Ectodermal cell (in vitro differentiated cells): Measurements from ENCODE around the gene PLCB3.

Source experiments
- H3K27ac ChIP-seq: 2 replicates; pipeline ENCODE4 v1.7.0; 2013; ENCODE audit warnings: mild to moderate bottlenecking, low read depth, low read length; ENCODE audit not compliant: insufficient read depth, poor library complexity, severe bottlenecking
- H3K27me3 ChIP-seq: 2 replicates; pipeline ENCODE4 v1.7.0; 2013; ENCODE audit warnings: mild to moderate bottlenecking, low read length; ENCODE audit not compliant: insufficient read depth, control insufficient read depth, poor library complexity, severe bottlenecking
- H3K36me3 ChIP-seq: one replicate; pipeline ENCODE4 v1.7.0; 2013; ENCODE audit warnings: low read length; ENCODE audit not compliant: control insufficient read depth, insufficient read depth
- H3K4me1 ChIP-seq: one replicate; pipeline ENCODE4 v1.7.0; 2013; ENCODE audit warnings: low read length; ENCODE audit not compliant: control insufficient read depth, insufficient read depth
- H3K4me3 ChIP-seq: 2 replicates; pipeline ENCODE4 v1.7.0; 2013; ENCODE audit warnings: low read depth, low read length, control low read depth; ENCODE audit not compliant: insufficient read depth
- H3K9me3 ChIP-seq: 2 replicates; pipeline ENCODE4 v1.7.0; 2013; ENCODE audit warnings: mild to moderate bottlenecking, low read length, moderate library complexity; ENCODE audit not compliant: control insufficient read depth
- WGBS, 2 experiments: methylation state at CpG; one replicate each; pipeline ENCODE4 v1.1.7; 2013; ENCODE audit warnings: missing lambda C conversion rate in 2 of 2; 5-methylcytosine and 5-hydroxymethylcytosine counted together

Gene PLCB3

DNA sequence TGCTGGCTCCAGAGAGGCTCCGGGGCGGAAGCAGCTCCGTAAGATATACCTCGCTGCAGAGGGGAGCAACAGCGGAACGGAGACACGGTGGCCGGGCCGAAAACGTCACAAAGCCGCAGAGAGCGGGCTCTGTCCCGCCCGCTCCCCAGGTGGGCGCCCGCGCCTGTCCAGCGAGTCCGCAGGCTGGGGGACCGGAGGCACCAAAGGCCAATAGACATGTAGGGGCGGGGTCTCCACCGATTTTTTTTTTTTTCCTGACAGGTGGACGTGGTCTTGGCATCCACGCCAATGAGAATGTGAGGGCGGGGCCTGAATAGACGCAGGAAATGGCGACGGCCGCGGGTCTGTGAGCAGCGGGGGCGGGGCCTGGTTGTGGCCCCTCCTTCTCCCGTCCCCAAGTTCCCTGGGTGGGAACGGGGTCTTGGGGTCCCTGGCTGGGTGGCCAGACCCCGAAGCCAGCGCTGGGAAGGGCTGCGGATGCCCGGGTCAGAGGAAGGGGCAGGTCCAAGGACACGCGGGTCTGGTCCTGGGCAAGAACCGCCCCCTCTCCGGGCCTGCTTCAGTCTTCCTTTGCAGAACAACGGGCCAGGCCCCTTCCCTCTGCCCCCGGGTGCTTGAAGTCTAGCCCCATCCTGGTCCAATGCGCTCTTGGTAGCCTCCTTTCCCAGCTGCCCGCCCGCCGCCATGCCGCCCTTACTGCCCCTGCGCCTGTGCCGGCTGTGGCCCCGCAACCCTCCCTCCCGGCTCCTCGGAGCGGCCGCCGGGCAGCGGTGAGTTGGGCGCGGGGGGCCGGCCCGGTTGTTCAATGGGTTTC, 21.0 kb upstream of the PLCB3 start, which contains the start of gene DNAJC4:
TSS of gene DNAJC4 (plus strand) at position 378 of the 814 bp plus-strand sequence. CDS start at position 685, 307 bp downstream.
- Histone ChIP-seq H3K27me3 (peaks cover 42% of the 10 kb centered on the region), H3K4me3 (peak within 1 kb of the TSS; percentile 73), H3K27ac (peak within 1 kb of the TSS; percentile 69), H3K4me1 (peaks cover 27% of the 10 kb centered on the region), H3K36me3 (no peaks in the 10 kb centered on the region), H3K9me3 (no peaks in the 10 kb centered on the region)
- WGBS, 2 experiments: 1% methylated on average over 62 of the region's 62 CpGs

DNA sequence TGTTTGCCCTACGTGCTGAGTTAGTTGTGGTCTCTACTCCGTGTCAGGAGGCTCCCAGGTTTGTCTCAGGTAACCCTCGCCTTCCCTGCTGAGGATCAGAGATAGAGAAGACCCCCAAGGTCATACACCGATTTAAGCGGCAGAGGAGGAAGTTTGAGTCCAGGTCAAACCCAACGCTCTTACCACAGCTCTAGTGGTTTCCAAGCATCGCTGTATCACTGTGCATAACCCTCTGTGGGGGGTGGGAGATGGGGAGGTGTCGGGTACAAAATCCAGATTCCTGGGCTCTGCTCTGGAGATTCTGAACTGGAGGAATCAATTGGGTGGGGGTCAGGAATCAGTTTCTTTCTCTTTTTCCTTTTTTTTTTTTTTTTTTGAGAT, 20.4 kb upstream of the PLCB3 start:
- no peak overlapping the region for H3K27ac ChIP-seq

DNA sequence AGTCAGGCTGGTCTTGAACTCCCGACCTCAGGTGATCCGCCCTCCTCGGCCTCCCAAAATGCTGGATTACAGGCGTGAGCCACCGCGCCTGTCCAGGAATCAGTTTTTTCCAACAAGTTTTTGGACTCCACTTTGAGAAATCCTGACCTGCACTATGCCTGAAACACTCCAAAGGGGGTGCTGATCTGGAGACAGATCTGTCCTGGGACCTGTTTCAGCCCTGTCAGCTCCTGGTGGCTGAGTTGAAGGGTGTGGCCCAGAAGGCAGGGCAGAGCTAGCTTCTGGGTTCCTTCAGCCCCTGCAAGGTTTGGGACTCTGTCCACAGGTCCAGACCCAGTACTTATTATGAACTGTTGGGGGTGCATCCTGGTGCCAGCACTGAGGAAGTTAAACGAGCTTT, 19.8 kb upstream of the PLCB3 start:
- 88 to 95% methylated on average over 7 of the region's 7 CpGs for WGBS, 2 experiments
- Histone ChIP-seq H3K9me3 (no peaks in the 10 kb centered on the region), H3K4me3 (no peak overlapping the region), H3K4me1 (peaks cover 22% of the 10 kb centered on the region), H3K36me3 (no peaks in the 10 kb centered on the region), H3K27ac (no peak overlapping the region), H3K27me3 (peaks cover 45% of the 10 kb centered on the region)

More for the DNA sequence above, 20.4 kb upstream of the PLCB3 start:
- H3K36me3 ChIP-seq: no peaks in the 10 kb centered on the region
- peaks cover 45% of the 10 kb centered on the region for H3K27me3 ChIP-seq
- peak overlapping the region; percentile 73 for H3K4me3 ChIP-seq
- H3K9me3 ChIP-seq: no peaks in the 10 kb centered on the region
- WGBS, 2 experiments: 11% methylated on average over 8 of the region's 8 CpGs
- H3K4me1 ChIP-seq: peaks cover 25% of the 10 kb centered on the region

DNA sequence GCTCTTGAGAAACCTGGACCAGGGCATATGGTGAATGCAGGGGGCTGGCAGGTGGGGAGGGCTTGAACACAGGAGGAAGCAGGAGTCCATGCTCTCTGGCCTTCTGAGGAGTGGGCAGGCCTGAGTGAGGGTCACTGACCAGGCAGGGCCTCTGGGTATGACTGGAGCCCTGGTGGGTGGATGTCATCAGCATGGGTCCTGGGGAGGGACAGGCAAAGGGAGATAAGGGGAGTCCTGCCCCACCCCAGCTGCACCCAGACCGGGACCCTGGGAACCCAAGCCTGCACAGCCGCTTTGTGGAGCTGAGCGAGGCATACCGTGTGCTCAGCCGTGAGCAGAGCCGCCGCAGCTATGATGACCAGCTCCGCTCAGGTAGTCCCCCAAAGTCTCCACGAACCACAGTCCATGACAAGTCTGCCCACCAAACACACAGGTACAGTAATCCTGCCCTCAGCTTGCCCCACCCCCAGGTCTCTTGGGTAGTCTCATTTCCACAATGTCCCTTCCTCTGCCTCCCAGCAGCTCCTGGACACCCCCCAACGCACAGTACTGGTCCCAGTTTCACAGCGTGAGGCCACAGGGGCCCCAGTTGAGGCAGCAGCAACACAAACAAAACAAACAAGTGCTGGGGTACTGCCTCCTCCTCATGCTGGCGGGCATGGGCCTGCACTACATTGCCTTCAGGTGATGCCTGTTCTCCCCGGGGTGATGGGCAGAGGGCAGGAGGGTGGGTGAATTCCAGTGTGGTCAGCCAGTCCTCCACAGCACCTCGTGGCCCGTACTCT, 19.0 kb upstream of the PLCB3 start:
- Histone ChIP-seq H3K4me1 (peaks cover 14% of the 10 kb centered on the region), H3K27me3 (peaks cover 45% of the 10 kb centered on the region), H3K9me3 (no peaks in the 10 kb centered on the region), H3K4me3 (no peak overlapping the region), H3K36me3 (no peaks in the 10 kb centered on the region), H3K27ac (no peak overlapping the region)
- 91 to 93% methylated on average over 15 of the region's 15 CpGs for WGBS, 2 experiments

DNA sequence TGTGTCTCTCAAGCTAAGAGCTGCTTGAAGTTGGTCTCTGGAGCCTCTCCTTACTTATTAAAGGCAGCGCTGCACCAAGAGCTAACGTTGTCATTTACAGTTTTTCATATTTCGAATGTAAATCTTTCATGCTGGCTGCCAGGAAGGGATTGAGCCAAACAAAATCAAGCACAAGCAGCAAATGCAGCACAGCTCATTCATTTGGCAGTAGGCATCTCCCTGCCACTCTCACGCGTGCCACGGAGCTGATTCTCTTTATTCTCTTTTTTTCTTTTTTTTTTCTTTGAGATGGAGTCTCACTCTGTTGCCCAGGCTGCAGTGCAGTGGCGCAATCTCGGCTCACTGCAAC, 18.4 kb upstream of the PLCB3 start:
- Histone ChIP-seq H3K4me3 (no peak overlapping the region), H3K27ac (no peak overlapping the region), H3K36me3 (no peaks in the 10 kb centered on the region), H3K27me3 (peaks cover 45% of the 10 kb centered on the region), H3K4me1 (peaks cover 12% of the 10 kb centered on the region), H3K9me3 (no peaks in the 10 kb centered on the region)
- WGBS, 2 experiments: 92 to 95% methylated on average over 8 of the region's 8 CpGs

DNA sequence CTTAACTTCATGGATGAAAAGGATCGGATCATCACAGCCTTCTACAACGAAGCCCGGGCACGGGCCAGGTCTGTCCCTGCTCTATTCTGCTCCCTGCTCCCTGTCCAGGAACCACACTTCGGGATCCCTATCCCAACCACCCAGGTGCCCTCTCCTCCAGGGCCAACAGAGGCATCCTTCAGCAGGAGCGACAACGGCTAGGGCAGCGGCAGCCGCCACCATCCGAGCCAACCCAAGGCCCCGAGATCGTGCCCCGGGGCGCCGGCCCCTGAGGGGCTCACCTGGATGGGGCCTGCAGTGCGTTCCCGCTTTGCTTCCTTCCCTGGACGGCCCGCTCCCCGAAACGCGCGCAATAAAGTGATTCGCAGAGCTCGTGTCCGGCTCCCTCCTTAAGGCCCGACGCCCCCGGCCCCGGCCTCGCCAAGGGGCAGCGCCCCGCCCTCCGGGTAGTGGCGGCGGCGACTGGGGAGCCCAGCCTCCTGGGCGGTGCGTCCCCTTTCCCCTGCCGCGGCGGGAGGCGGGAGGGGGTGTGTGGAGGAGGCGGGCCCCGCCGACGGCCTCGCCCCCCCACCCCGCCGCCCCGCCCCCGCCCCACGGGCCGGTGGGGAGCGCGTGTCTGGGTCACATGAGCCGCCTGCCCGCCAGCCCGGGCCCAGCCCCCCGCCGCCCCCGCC, 17.3 kb upstream of the PLCB3 start, which contains the start of gene VEGFB:
TSS of gene VEGFB (plus strand) at position 672 of the 674 bp plus-strand sequence. CDS start 250 bp downstream, outside the sequence.
- Histone ChIP-seq H3K27me3 (peaks cover 45% of the 10 kb centered on the region), H3K4me1 (peaks cover 12% of the 10 kb centered on the region), H3K36me3 (no peaks in the 10 kb centered on the region), H3K4me3 (peak within 1 kb of the TSS; percentile 47), H3K9me3 (no peaks in the 10 kb centered on the region), H3K27ac (no peak within 1 kb of the TSS)
- WGBS, 2 experiments: 3% methylated on average over 58 to 62 of the region's 62 CpGs

DNA sequence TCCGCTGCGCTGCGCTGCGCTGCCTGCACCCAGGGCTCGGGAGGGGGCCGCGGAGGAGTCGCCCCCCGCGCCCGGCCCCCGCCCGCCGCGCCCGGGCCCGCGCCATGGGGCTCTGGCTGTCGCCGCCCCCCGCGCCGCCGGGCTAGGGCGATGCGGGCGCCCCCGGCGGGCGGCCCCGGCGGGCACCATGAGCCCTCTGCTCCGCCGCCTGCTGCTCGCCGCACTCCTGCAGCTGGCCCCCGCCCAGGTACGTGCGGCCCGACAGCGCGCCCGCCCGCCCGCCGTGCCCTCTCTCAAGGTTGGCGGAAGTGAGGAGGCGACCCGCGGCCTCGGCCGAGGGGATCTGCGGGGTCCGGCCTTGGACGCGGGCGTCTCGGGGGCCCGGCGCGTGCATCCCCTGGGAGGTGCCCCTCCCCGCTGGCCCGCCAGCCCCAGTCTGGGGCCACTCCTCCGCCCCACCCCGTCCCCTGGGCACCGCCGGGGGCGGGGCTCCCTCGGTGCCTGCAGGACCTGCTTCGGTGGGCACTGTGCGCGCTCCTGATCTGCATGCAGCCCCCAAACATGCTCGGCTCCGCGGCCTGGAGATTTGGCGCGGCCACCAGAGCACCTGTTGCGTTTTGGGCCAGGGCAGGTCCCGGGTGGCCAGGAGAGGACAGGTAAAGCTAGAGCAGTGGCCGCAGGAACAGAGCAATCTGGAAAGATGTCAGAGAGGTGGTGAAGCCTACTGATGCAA, 16.5 kb upstream of the PLCB3 start:
- H3K9me3 ChIP-seq: no peaks in the 10 kb centered on the region
- H3K4me1 ChIP-seq: peaks cover 7% of the 10 kb centered on the region
- WGBS, 2 experiments: 2% methylated on average over 80 of the region's 80 CpGs
- peaks cover 45% of the 10 kb centered on the region for H3K27me3 ChIP-seq
- H3K36me3 ChIP-seq: no peaks in the 10 kb centered on the region
- H3K4me3 ChIP-seq: peak overlapping the region; percentile 47
- no peak overlapping the region for H3K27ac ChIP-seq

DNA sequence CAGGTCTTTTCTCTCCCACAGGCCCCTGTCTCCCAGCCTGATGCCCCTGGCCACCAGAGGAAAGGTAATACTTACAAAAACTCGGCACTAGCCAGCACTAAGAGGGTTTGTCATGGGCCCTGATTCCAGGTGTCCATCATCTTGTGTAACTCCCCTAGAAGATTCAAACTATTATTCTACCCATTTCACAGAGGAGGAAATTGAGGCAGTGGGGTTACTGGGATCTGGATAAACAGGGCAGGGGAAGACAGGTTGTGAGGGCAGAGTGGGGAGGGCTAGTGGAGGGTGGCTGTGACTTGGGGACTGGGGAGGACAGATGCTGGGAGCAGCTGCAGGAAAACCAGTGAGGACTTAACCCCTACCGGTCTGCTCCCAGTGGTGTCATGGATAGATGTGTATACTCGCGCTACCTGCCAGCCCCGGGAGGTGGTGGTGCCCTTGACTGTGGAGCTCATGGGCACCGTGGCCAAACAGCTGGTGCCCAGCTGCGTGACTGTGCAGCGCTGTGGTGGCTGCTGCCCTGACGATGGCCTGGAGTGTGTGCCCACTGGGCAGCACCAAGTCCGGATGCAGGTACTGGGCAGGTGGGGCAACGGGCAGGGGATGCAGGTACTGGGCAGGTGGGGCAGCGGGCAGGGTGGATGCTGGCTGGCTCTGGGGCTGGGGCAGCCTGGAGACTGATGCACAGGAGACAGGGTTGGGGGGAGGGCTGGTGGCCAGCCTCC, 15.7 kb upstream of the PLCB3 start:
- H3K27me3 ChIP-seq: peaks cover 45% of the 10 kb centered on the region
- WGBS, 2 experiments: 92 to 94% methylated on average over 12 of the region's 12 CpGs
- H3K36me3 ChIP-seq: no peaks in the 10 kb centered on the region
- H3K4me1 ChIP-seq: peaks cover 10% of the 10 kb centered on the region
- no peaks in the 10 kb centered on the region for H3K9me3 ChIP-seq
- no peak overlapping the region for H3K27ac ChIP-seq
- peak overlapping the region; percentile 47 for H3K4me3 ChIP-seq

DNA sequence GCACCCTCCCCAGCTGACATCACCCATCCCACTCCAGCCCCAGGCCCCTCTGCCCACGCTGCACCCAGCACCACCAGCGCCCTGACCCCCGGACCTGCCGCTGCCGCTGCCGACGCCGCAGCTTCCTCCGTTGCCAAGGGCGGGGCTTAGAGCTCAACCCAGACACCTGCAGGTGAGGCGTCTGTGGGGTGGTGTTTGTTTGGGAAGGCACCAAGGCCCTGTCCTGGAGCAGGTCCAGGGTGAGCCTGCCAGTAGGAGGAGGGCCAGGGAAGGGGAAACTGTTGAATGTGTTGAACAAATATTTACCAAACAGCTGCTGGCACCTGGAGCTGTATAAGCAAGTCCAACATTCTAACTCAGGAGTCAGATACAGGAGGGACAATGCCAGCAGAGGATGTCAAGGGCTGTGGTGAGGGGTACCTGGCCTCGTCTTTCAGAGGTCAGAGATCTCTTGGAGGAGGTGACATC, 13.8 kb upstream of the PLCB3 start:
- no peaks in the 10 kb centered on the region for H3K36me3 ChIP-seq
- H3K9me3 ChIP-seq: no peaks in the 10 kb centered on the region
- peaks cover 27% of the 10 kb centered on the region for H3K27me3 ChIP-seq
- peaks cover 15% of the 10 kb centered on the region for H3K4me1 ChIP-seq
- no peak overlapping the region for H3K4me3 ChIP-seq
- WGBS, 2 experiments: 89% methylated on average over 12 of the region's 12 CpGs
- no peak overlapping the region for H3K27ac ChIP-seq
